Embryonic facial prominence (tissue), 1 donor: ENCODE data around the gene SMPDL3A.

Experiments used
- DNase-seq: peaks from one replicate; pipeline ENCODE4 v3.0.0-alpha.2; 2016; ENCODE audit errors: extremely low spot score

Gene SMPDL3A

GRCh38 chr6:122775975-122776374 is 13.1 kb upstream of the SMPDL3A start:
- DNase-seq = no peak

GRCh38 chr6:122778302-122778701 is 10.8 kb upstream of the SMPDL3A start:
- no peak for DNase-seq

GRCh38 chr6:122778985-122779661 is 9.9 kb upstream of the SMPDL3A start:
- no peak for DNase-seq

- DNase-seq = no peak
These were observed 9.4 kb upstream of the SMPDL3A start, which contains the start of gene FABP7 for GRCh38 chr6:122779667-122780066. FABP7 (plus strand) TSS chr6:122779716; CDS start chr6:122779795, 79 bp downstream.

- DNase-seq = no peak
These were observed 8.9 kb upstream of the SMPDL3A start for GRCh38 chr6:122780114-122780513.

- no peak for DNase-seq
These were observed 7.3 kb upstream of the SMPDL3A start for GRCh38 chr6:122781716-122782115.

GRCh38 chr6:122783401-122783800 is 5.7 kb upstream of the SMPDL3A start:
- no peak for DNase-seq

GRCh38 chr6:122785891-122786290 is 3.2 kb upstream of the SMPDL3A start:
- no peak for DNase-seq

GRCh38 chr6:122787721-122788120 is 1.3 kb upstream of the SMPDL3A start:
- DNase-seq = no peak

GRCh38 chr6:122788208-122788607 is 850 bp upstream of the SMPDL3A start:
- no peak for DNase-seq

- DNase-seq = peak; percentile 60
These were observed 336 bp upstream of the SMPDL3A start for GRCh38 chr6:122788663-122789181.

GRCh38 chr6:122790028-122790422 is 967 bp downstream of the SMPDL3A start:
- no peak for DNase-seq

GRCh38 chr6:122790423-122791309 is 1.6 kb downstream of the SMPDL3A start:
- no peak for DNase-seq

- no peak for DNase-seq
These were observed 2.2 kb downstream of the SMPDL3A start for GRCh38 chr6:122791310-122791679.

GRCh38 chr6:122792766-122793165 is 3.7 kb downstream of the SMPDL3A start:
- DNase-seq = no peak

- no peak for DNase-seq
These were observed 8.5 kb downstream of the SMPDL3A start for GRCh38 chr6:122797537-122797936.

- no peak for DNase-seq
These were observed 9.1 kb downstream of the SMPDL3A start for GRCh38 chr6:122798099-122798641.

GRCh38 chr6:122799140-122799745 is 10.2 kb downstream of the SMPDL3A start:
- no peak for DNase-seq

GRCh38 chr6:122799916-122800686 is 11.0 kb downstream of the SMPDL3A start:
- no peak for DNase-seq

GRCh38 chr6:122800906-122801305 is 11.8 kb downstream of the SMPDL3A start:
- DNase-seq = no peak

GRCh38 chr6:122801397-122801796 is 12.3 kb downstream of the SMPDL3A start:
- DNase-seq = no peak
